PC-3 (cell line): ENCODE data around the gene TXLNG.

Source experiments
- CTCF ChIP-seq: fragments of 300-600 bp; sonication (generic); conservative IDR thresholded peaks from 2 replicates; pipeline ENCODE4 v1.5.1; 2017; ENCODE audit warnings: antibody characterized with exemption, low read depth, mild to moderate bottlenecking, low read length
- EZH2 ChIP-seq: fragments of 300-600 bp; sonication (generic); IDR thresholded peaks from one replicate; pipeline ENCODE4 v1.6.1; 2017; ENCODE audit warnings: antibody characterized with exemption, mild to moderate bottlenecking, low read length; ENCODE audit not compliant: unreplicated experiment
- EZH2phosphoT487 ChIP-seq: fragments of 300-600 bp; sonication (generic); IDR thresholded peaks from 2 replicates; pipeline ENCODE4 v1.6.1; 2018; ENCODE audit warnings: mild to moderate bottlenecking, antibody characterized with exemption, low read length, borderline replicate concordance

DNA sequence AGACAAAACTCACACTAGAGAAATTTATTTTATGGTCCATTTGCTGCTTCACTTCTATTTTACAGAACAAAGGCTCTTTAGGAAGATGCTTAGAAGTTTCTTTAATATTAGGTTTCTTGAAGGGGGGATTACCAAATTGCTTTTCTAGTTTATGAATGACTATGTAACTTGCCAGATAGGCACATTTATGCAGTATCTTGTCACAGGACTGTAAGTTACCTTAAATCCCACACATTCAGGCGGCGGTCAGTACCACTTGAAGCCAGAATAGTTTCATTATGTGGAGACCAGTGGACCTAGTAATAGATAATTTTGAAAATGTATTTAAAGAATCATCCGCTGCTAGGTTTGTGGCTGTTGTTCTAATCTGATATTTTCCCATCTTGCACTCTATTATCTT, 65.6 kb downstream of the TXLNG start:
- no peak for TF ChIP-seq EZH2
- TF ChIP-seq CTCF = no peak
- TF ChIP-seq EZH2phosphoT487 = no peak
